Thyroid gland (tissue), 4 donors: ENCODE results near the gene ADI1. TPM values are rescaled to one million over a fixed set of nuclear protein-coding genes. Genes with fewer than 3 reads are reported as not detected.

ENCODE experiments used
- DNase-seq, 2 donors: peaks; one replicate each; pipeline ENCODE4 v3.0.0-alpha.2; 2019
- H3K27ac ChIP-seq, 3 donors: fragments of 200-600 bp; sonication (generic); 1 replicate in 2 of 3; 2 replicates in 1 of 3; pipeline ENCODE4 v1.5.1; 2016 to 2019; ENCODE audit warnings: mild to moderate bottlenecking in 1 of 3, moderate library complexity in 1 of 3
- H3K27me3 ChIP-seq: fragments of 200-600 bp; sonication (generic); one replicate; pipeline ENCODE4 v1.5.1; 2019
- H3K36me3 ChIP-seq, 2 donors: fragments of 200-600 bp; sonication (generic); one replicate each; pipeline ENCODE4 v1.5.1; 2016 to 2019
- H3K4me1 ChIP-seq, 2 donors: fragments of 200-600 bp; sonication (generic); one replicate each; pipeline ENCODE4 v1.5.1; 2017 to 2019
- H3K4me3 ChIP-seq, 3 donors: fragments of 200-600 bp; sonication (generic); replicated peaks in 1 of 3; 1 replicate in 2 of 3; 2 replicates in 1 of 3; pipeline ENCODE4 v1.5.1; 2016; ENCODE audit warnings: mild to moderate bottlenecking in 1 of 3
- H3K9me3 ChIP-seq: fragments of 200-600 bp; sonication (generic); one replicate; pipeline ENCODE4 v1.5.1; 2017
- POLR2A ChIP-seq, 2 donors: fragments of 450-650 bp; IDR thresholded peaks; one replicate each; pipeline ENCODE4 v1.6.1; 2017; ENCODE audit warnings: antibody characterized with exemption in 2 of 2, mild to moderate bottlenecking in 2 of 2, moderate library complexity in 1 of 2
- WGBS, 2 donors: methylation state at CpG; one replicate each; pipeline ENCODE4 v1.1.5; 2017; 5-methylcytosine and 5-hydroxymethylcytosine counted together
- intact Hi-C: fragments of 100-400 bp; cut with DNase I; formaldehyde crosslinking; loops from one replicate; pipeline ENCODE4 v1.15.1; 2023
- total RNA-seq, 4 donors: library from RNA; depleted of rRNA; stranded (reverse); fragments of >200 nt; gene quantifications; one replicate each; pipeline ENCODE4 v1.2.3, GENCODE V29; 2016
- TF ChIP-seq, protein P1 (sequence below), 6 experiments: fragments of 200-600 bp in 3 of 6; fragments of 450-650 bp in 3 of 6; sonication (generic) in 3 of 6; IDR thresholded peaks; one replicate each; pipeline ENCODE4 v1.5.1; 2016 to 2019; ENCODE audit warnings: antibody characterized with exemption in 6 of 6, mild to moderate bottlenecking in 2 of 6, inconsistent platforms in 1 of 6, moderate library complexity in 1 of 6

The ADI1 gene
- total RNA-seq, 4 donors from 2014 or later, result 35.9 to 65.1 (median 59.2) TPM

DNA sequence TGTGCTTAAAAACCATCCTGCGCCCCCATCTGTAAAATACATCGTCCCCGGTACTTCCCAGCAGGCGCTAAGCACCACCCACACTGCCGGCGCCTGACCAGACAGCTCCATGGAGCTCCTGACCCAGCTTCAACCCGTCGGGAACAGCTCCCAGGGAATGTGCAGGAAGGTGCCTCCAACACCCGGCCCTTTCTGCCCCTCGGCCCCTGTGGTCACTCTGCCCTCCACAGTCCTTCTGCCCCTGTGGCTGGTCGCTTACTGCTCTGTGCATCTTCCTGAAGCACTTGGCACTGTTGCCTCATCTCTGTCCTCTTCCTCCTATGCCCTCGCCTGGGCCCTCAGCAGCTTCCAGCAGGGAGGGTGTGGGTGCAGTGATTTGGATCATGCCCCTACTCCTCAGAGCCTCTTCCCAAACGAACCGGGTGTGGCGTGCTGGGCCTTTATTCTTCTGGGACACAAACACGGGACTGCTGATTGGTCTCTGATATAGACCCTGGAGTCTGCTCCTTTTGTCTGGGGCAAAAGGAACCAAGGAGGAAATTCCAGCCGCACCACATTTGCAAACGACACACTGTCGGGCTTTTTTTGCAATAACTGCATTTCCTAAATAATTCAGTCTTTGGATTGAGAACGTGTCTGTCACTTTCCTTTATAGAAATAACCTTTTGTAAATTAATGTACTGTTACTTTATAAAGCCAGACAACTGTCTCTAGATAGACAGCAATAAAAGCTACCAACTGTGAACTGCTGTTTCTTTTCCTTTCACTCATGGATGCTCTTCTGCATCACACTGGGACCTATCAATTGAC lies 65.9 kb downstream of the ADI1 start:
- H3K4me3 ChIP-seq, result no peak overlapping the region
- peaks cover 40 to 53% of the 10 kb centered on the region in 2 donors for H3K4me1 ChIP-seq
- TF ChIP-seq, protein P1, sequence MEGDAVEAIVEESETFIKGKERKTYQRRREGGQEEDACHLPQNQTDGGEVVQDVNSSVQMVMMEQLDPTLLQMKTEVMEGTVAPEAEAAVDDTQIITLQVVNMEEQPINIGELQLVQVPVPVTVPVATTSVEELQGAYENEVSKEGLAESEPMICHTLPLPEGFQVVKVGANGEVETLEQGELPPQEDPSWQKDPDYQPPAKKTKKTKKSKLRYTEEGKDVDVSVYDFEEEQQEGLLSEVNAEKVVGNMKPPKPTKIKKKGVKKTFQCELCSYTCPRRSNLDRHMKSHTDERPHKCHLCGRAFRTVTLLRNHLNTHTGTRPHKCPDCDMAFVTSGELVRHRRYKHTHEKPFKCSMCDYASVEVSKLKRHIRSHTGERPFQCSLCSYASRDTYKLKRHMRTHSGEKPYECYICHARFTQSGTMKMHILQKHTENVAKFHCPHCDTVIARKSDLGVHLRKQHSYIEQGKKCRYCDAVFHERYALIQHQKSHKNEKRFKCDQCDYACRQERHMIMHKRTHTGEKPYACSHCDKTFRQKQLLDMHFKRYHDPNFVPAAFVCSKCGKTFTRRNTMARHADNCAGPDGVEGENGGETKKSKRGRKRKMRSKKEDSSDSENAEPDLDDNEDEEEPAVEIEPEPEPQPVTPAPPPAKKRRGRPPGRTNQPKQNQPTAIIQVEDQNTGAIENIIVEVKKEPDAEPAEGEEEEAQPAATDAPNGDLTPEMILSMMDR (IDR thresholded peaks at IDR 0.05), result no peak
- no peak for TF ChIP-seq POLR2A (IDR thresholded peaks at IDR 0.05)
- peak; percentile 38 to 47 for DNase-seq
- H3K27ac ChIP-seq, result peak overlapping the region; percentile 85 to 89 (median 86)
- intact Hi-C loops, result no loop called here
- H3K36me3 ChIP-seq, result peaks cover 4 to 8% of the 10 kb centered on the region in 2 donors
- 62 to 67% methylated on average over 20 of the region's 20 CpGs for WGBS, 2 donors
- H3K27me3 ChIP-seq, result no peaks in the 10 kb centered on the region
- no peaks in the 10 kb centered on the region for H3K9me3 ChIP-seq

DNA sequence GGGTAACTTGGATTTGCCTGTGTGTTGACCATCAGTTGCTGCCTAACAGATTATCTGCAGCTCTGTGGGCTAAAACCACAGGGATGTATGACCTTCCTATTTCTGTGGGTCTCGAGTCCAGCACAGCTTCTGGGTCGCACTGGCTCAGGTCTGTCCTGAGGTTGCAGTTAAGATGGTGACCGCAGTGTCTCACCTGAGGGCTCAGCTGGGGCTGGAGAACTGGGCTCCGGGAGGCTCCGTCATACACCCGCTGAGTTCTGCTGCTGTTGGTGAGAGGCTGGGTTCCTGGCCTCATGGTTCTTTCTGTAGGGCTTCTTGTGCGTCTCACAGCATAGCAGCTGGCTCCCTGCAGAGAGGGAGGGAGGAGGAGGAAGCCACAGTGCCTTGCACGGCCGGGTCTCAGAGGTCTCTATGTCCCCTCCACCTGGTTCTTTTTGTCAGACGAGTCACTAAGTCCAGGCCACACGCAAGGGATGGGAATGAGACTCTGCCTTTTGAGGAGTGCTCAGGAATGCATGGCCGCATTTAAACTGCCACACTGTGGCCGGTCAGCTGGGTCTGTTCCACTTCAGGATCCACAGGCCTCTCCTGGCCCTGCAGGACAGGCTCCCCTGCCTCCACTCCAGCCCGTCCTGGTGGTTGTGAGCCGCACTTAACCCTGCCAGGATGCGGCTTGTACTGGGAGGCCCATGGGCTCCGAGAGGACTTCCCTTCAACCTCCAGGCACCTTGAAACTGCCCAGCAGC lies 67.2 kb downstream of the ADI1 start:
- H3K36me3 ChIP-seq, result no peaks in the 10 kb centered on the region
- no peaks in the 10 kb centered on the region for H3K27me3 ChIP-seq
- TF ChIP-seq POLR2A (IDR thresholded peaks at IDR 0.05), result peak in 1 of 2 donors; percentile 42
- TF ChIP-seq, protein P1 (IDR thresholded peaks at IDR 0.05), result peak in 4 of 6 experiments; percentile 5 to 51 (median 36)
- DNase-seq, result peak; percentile 94 to 95
- H3K27ac ChIP-seq, result peak overlapping the region; percentile 85 to 89 (median 86)
- H3K4me3 ChIP-seq, result no peak overlapping the region
- H3K4me1 ChIP-seq, result peaks cover 39 to 58% of the 10 kb centered on the region in 2 donors
- H3K9me3 ChIP-seq, result no peaks in the 10 kb centered on the region
- intact Hi-C loops, result no loop called here
- WGBS, 2 donors, result 51 to 85% methylated on average over 10 to 17 of the region's 17 CpGs

DNA sequence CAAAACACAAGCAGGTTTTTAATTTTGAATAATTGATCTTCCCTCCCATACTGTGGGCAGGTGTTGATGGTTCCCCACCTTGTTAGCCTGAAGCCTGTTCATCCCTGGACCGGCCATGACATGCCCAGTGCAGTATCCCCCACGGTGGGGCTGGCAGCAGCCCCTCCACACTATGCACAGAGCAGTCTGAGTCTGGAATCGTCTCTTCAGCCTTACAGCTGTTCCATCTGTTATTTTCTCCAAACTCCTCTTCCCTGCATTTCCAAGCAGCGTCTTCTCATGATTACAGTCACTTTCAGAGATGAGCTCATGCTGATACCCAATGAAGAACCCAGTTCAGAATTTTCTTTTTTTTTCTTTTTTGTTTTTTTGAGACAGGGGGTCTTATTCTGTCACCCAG lies 68.2 kb downstream of the ADI1 start:
- Histone ChIP-seq H3K4me3 (no peak overlapping the region), H3K9me3 (no peaks in the 10 kb centered on the region), H3K27me3 (no peaks in the 10 kb centered on the region), H3K27ac (peak overlapping the region; percentile 85 to 89 (median 86)), H3K4me1 (peaks cover 39 to 66% of the 10 kb centered on the region in 2 donors), H3K36me3 (no peaks in the 10 kb centered on the region)
- 84 to 93% methylated on average over 4 of the region's 4 CpGs for WGBS, 2 donors
- DNase-seq, result no peak
- no peak for TF ChIP-seq POLR2A (IDR thresholded peaks at IDR 0.05)
- TF ChIP-seq, protein P1 (IDR thresholded peaks at IDR 0.05), result no peak
- intact Hi-C loops, result no loop called here

DNA sequence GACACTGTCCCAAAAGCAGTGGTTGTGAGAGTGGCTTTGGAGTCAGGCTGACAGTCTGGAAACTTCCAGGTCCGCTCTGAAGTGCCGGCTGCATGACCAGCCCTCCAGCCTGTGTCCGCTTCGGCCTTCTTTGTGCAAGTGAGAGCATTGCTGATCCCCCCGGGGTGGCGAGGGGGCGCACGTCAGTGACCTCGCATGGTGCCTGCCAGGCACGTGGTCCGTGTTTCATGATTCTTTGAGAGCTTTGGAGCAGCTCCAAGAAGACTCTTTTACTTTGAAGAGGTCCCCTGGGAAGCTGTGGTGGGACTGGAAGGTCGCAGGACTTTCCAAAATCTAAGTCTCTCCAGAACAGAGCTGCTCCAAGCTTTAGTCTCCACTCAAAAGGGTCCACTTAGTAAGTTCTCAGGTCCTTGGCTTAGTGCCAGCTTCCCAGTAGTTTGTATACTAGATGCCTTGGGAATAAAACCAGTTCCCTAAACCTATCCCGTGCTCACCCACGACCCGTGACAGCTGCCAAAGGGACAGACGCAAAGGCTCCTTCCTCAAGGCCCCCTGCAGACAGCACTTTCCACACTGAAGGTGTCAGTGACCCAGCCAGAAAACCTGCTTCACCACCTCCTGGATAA lies 68.8 kb downstream of the ADI1 start:
- intact Hi-C loops, result no loop called here
- Histone ChIP-seq H3K27ac (peak overlapping the region; percentile 85 to 89 (median 86)), H3K4me1 (peaks cover 42 to 73% of the 10 kb centered on the region in 2 donors), H3K9me3 (no peaks in the 10 kb centered on the region), H3K4me3 (no peak overlapping the region), H3K36me3 (no peaks in the 10 kb centered on the region), H3K27me3 (no peaks in the 10 kb centered on the region)
- TF ChIP-seq, protein P1 (IDR thresholded peaks at IDR 0.05), result no peak
- peak in 1 of 2 donors; percentile 12 for TF ChIP-seq POLR2A (IDR thresholded peaks at IDR 0.05)
- WGBS, 2 donors, result 19 to 20% methylated on average over 11 to 15 of the region's 16 CpGs
- peak; percentile 83 to 92 for DNase-seq
